NOMO-1 treated with DMSO at 0.1 percent for 48 hours (cell line): Measurements from ENCODE around the gene ELMO1.
A peak's percentile ranks its signal among the peaks of the same experiment; 100 is the strongest.

Experiments
- DNase-seq: peaks from one replicate; lab custom pipeline; 2025; ENCODE audit not compliant: unreplicated experiment; lab: John Stamatoyannopoulos, UW

Gene ELMO1

DNA sequence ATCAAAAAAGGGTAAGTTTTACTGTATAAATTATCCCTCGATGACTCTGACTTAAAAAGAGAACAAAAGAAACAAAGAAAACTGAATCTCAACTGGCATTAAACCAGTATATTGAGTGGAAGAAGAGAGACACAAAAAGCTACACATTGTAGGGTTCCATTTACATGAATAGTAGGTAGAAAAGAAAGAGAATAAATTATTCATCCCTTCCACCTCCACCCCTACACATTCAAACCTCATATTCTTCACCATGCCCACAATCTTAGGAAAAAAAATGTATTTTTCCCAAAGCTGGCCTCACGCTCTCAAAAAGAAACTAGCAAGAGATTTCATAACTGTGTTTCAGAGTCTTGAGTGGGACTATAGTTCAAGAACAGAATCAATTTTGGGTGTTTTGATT lies 377.5 kb downstream of the ELMO1 start:
- no peak for DNase-seq

DNA sequence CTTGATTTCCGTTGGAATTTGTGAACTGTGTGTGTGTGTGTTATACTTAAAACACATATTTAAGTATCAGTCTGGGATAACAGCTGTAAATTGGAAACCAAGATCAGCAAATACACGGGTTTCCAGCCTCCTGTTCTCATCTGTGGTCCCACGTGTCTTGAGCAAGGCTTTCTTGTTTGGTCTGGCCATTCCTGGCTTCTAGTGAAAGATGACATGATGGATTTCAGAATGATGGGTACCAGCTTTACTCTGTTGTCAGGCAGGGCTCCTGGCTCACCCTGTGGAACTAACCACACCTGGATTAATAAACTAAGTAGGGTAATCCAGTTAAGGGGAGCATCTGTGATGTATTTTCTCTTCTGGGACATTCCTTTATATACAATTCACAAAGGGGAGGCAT lies 378.2 kb downstream of the ELMO1 start:
- DNase-seq = no peak

DNA sequence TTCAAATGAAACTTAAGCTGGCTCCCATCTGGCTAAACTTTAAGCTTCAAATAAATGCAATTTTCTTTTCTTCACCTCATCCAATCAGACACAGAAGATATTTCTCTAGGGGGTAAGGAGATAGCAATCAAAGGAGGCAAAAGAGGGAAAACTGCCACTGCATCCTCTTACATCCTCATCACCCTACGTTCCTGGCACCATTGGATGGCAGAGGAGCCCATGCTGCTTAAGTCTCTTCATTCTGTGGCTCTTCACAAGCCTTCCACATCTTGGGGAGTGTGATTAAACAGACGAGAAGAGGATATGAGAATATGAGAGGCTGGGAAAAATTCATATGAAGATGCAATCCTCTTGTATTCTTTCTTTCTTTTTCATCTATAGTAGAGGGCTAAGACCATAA lies 378.6 kb downstream of the ELMO1 start:
- no peak for DNase-seq

DNA sequence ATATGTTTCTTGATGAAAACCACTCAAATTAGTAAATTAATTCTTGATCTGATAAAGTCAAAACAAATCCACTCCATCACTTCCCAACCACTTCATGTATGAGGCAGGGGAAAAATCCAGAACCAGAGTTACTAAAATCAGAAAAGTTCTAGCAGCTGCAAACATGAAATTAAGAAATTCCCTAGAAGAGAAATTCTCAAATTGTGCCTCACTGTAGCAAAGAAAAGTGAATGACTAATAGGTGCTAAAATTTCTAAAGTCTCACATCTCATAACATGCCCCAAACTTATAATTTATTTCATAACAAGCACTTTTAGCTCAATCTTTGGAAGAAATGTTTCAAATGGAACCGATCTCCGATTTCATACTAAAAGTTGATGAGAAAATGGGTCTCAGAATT lies 379.3 kb downstream of the ELMO1 start:
- no peak for DNase-seq

DNA sequence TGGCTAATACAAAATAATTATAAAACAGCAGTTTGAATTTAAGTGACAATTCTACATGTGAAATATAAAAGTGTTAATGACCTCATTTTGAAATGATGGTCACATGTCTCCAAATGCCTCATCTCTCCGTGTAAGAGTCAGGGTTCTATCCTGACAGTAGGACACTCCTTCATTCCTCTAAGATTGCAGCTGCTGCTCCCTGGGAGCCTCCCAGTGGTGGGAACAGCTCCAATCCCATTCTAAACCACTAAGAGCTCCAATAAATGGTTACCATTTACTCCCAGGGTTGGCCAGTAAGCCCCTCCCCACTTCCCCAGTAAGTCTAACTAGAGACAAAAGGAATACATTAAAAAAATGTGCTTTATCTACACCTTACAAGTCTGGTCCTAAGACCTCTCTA lies 379.8 kb downstream of the ELMO1 start:
- no peak for DNase-seq

DNA sequence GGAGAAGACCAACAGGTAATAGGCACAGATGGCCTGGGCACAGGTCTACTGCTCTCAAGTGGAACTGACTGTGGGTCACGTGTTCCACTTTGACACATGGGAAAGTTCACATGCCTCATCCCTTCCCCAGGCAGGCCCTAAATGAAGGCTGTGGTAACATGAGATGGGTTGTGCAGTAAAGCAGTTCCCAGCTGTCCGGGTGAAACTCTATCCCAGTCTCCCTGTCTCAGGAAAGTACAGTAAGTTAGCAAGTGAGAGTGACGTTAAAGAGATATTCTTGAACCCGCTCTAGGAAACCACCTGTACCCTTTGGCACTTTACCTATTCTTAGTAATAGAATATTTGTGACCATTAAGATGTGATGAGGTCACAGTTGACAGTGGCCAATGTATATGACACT lies 380.6 kb downstream of the ELMO1 start:
- DNase-seq = no peak

DNA sequence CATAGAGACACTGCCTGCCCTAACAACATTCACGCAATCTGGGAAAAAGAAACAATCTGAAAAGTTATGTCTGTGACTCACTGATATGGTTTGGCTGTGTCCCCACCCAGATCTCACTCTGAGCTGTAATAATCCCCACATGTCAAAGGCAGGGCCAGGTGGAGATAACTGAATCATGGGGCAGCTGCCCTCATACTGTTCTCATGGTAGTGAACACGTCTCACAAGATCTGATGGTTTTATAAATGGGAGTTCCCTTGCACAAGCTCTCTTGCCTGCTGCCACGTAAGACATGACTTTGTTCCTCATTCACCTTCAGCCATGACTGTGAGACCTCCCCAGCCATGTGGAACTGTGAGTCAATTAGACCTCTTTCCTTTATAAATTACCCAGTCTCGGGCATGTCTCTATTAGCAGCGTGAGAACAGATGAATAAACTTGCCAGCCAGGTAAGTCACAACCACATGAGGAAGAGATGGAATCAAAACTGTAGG lies 382.8 kb downstream of the ELMO1 start:
- DNase-seq = no peak

DNA sequence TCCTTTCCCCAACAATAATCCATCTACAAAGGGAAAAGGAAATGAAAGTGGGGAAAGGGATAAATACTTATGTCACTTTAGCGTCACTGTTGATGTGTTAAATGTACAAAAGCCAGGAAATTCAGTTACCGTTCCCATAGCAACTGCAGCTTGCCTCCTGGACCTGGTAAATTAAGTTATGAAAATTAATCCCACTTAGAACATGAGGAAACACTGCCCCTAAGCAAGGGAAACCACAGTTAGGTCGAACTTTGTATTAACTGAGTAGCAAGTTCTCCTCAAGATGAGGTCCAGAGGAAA lies 386.2 kb downstream of the ELMO1 start:
- no peak for DNase-seq

DNA sequence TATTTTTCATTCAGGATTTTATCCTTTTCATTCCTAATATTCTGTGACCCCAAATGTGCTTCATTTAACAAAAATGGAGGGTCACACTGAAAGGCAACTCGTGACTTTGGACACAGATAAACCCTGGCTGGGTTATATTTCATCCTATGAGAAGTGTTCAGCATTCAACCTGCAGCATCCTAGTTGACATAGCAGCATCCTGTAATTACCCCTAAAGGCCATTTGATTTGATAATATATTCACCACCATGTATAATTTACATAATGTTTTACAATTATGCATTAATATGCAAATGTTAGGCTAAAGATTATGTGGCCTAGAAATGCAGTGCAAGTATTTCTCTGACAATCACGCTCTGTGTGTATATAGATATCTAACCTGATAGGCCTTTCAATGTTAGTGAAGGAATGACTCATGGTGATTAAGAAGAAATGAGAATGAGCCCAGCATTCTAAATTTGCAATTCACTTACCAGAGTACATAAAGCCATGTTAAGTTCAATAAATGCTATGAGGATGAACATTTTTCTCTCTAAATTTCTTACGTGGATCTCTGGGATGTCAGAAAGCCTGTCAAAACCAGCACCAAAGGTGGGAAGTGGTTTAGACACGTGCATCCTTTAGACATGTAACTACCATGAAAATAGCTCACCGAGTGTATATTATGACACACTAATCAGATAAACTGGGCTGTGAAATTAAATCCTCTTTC lies 386.7 kb downstream of the ELMO1 start:
- no peak for DNase-seq

DNA sequence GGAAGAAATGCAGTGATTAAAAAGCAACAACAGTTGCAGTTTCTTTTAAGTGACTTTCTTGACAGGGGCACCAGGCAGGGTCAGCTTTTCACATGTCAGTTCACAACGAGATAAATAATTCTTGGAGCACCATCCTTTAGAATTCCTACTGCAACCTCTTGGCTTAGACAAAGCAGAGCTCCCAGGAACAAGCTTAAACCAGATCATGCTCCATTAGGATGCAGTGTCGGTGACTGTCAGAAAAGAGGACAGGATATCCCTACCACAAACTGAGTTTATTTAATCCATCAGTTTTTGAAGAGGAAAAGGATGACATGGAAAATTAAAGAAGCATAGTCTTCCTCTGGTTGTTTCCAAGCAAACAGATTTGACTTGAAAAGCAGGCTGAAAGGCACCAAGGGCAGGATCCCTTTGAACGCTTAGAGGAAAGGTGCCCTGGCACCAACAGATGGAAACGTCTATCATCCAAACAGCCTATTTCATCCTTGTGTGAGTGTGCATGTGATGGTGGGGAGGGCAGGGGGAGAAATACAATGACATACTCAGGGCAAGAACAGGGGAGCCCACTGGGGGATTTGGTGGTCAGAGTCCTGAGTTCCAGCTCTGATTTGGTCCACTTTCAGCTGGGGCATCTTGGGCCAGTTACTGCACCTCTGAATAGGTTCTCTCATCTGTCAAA lies 392.3 kb downstream of the ELMO1 start:
- DNase-seq = no peak

DNA sequence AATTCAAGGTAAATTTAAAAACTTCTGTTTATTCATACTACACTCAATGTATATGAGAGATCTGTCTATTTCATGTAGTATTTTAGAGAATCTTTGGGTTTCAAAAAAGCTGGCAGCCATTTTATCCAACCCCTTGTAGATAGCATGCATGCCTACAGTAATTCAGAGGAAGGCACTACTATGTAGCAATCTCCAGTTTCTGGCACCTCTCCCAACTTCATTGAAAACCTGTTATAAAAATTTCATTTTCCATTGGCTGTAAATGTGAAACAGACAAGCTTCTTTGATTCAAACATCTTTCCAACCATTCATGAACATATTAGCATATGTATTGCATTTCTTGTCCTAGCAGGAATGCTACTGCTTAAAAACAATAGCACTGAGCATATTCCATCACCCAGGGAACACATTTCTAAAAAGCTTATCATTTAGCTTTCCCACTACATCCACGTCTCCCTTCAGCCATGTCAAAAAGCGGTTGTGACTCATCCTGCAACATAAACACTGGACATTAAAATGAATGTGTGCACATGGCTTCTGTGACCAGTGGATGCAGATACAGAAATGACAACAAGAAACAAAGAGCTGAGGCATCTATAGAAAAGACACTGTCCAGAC lies 393.9 kb downstream of the ELMO1 start:
- DNase-seq = no peak

DNA sequence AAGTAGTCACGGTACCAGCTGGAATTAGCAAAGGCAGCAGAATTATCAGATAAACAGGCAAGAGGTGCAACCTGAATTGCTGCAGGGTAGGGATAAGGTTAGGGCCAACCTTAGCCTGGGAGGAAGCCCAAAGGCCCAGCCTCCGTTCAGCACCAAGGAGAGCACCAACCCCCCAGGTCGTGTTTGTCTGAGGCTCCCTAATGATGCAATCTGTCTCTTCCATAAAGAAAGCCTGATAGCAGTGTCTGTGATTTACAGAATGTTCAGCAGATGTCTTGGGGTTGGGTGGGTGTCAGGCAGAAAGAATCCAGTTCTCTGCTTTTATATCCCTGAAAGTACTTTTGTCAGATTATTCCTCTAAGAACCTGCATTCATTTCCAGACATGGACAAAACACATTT lies 396.0 kb downstream of the ELMO1 start:
- DNase-seq = peak; percentile 15

DNA sequence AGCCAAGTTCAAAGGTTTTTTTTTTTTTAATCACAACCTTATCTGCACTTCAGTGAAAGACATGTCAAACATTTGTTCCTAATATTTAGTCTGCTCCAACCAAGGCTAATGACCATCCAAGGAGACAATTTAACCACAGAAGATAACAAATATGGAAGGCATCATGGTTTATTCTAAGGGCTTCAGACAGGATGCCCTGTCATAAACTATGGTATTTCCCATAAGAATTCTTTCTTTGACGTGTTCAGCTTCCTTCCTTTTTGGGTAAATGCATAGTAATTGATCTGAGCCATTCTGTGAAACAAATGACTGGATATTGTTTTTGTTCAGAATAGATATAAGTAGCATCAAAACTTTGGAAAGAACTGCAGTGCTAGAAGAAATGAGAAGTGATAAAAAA lies 397.9 kb downstream of the ELMO1 start:
- DNase-seq = no peak

DNA sequence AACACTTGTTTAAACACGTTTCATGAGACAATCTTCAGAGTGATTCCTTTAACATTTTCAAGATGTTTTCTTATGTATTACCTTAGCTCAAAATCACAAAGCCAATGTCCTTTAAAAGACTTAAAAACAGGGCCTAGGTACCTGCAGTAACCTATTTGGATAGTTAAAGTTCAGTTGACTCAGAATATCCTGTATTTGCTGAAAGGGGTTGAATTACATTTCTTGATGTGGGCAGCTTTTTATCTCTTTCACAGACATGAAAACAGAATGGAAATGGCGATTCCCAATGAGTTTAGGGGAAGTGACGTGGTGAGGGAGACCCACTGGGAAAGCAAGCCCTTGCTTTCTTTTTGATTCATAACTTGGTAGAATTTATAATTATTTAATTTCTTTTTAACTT lies 400.0 kb downstream of the ELMO1 start:
- no peak for DNase-seq

DNA sequence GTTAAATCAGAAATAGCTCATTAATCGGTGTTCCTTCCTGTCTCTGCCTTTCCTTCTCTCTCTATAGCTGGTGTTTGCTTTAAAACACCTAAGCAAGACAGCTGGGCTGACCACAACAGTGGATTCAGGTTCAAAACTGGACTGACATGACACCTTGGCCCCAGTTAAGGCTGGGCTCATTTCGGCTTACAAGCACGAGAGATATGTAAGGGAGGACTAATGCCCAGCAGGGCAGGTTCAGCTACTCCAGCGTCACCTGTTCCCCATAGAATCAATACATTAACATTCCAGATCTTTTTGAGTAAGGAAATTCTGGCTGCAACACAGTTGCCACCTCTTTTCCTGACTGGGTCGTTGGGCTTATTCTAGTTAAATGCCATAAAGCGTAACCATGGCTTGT lies 401.4 kb downstream of the ELMO1 start:
- no peak for DNase-seq

DNA sequence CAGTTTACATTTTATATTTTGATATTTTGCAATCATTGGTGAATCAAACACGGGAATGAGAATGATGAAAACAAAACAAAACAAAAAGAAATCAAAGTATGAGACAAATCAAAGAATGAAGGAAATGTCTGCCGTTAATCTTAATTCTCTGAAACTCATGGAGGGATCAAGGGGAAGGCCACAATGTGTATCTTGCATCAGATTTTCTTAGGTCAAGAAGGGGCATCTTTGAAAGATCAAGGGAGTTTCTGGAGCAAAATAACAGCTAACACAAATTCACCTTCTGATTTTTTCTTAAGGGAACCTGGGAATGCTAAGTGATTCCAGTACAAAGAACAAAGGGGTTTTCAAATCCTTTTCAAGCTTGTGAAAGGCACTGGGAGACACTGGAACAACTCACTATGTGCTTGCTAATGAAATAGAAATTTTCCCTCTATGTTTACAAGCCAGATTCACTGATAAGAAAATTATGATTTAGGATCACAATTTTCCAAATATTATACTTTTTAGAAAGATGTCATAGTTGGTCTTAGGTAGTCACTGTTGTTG lies 402.1 kb downstream of the ELMO1 start:
- DNase-seq = no peak

DNA sequence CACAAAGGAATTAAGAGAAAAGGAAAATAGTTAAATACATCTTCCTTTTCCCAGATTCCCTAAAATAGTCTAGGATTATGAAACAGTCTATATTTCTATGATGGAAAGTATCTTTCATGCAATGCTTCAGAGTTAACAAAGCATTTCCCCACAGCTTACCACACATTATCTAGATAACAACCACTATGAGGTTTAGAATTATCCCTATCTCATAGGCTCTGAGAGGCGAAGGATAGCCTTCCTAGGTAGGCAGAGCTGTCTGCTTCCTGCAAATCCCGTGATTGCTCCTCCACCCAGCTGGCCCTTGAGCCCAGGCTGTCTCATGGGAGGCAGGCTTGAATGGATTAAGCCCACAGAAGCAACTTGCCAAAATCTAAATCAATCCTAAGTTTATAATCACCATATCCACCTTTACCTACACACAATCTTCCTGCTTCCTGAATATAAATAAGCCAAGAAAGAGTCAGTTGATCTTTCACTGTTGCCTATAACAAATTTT lies 402.9 kb downstream of the ELMO1 start:
- peak; percentile 47 for DNase-seq

DNA sequence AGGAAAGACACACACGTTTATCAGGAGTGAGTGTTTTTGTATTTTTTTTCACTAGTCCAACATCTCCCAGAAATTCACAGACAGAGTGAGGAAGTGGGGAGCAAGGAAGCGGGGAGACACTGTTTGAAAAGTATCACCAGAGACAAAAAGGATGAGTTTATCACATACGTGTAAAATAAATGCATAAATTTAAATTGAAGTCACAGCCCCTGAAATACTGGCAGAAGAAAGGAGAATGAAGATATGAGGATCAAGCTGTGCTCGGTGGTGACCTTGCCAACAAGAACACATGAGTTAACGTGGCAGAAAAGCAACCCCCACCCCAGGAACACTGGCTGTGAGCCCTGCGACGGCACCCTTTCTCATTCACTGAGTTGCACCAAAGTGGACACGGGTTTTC lies 407.2 kb downstream of the ELMO1 start:
- DNase-seq = no peak

DNA sequence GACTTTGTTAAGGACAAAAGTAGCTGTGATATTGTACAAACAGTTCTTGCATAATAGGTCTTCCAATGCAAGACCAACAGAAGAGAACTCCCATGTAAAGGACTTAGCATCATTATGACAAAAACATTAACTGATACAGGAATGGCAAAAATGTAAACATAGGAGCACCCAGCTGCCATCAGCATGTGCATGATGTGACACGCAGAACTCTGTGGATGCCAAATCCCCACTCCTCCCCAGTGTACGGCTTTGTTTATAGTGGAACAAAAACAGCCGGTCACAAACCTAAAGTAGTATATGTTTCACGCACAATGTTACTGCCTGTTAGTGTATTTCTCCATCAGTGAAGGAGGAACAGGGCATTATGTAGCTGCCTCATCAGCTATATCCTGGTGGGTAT lies 408.3 kb downstream of the ELMO1 start:
- no peak for DNase-seq

DNA sequence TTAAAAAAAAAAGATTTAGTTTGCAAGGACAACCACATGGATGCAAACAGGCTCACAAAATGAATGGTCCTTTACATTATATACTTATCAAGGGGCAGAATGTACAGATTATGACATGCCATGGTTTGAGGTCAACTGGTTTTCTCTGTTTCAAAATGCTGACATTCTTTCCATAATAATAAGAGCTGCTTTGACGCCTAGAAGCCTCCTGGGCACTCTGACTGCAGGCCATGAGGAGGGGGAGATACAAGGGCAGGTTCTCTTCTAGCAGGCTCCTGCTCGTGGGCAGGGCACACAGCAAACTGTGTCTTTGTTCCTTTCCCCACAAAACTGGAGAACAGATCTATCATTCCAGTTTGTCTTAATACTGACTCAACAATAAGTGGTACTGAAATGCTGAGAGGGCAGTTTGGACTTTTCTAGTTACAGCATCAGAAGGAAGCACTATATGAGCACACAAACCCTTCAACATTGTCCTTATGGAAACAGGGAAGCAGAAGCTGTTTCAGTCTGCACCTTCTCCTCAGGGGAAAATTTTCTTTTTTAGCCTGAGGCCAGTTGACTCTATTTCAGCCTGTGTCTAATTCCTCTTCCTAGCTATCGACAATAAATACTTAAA lies 409.4 kb downstream of the ELMO1 start:
- no peak for DNase-seq

DNA sequence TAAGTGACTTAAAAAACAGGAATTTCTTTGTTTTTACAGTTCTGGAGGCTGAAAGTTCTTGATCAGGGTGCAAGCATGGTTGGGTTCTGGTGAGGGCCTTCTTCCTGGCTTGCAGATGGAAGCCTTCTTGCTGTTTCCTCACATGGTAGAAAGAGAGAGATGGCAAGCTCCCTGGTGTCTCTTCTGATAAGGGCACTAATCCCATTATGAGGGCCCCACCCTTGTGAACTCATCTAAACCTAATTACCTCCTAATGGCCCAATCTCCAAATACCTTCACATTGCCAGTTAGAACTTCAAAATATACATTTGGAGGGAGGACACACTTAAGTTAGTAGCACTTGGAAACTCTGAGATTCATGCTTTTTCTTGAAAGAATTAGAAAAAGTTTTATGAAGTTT lies 410.0 kb downstream of the ELMO1 start:
- DNase-seq = no peak

DNA sequence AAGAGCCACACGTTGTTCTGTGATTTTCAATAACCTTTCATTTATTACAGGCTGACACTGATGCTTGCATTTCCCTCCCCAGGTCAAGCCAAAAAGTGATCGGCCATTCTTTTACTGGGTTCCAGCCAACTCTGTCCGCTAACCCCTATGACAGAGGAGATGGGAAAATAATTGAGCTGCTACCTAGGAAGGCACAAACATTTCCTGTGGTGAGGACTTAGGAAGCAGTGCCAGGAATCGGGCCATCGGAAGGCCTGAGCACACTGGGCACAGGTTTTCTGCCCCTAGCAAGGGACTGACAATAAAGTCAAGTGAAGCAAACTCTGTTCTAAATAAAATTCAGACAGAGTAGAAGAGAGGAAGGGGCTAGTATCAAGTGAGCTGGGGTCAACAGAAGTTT lies 411.4 kb downstream of the ELMO1 start:
- no peak for DNase-seq
